IMR-90 (cell line): ENCODE data around the gene BUB1. TPM values are rescaled to one million over a fixed set of nuclear protein-coding genes. Genes with fewer than 3 reads are reported as not detected.
A peak's percentile ranks its signal among the peaks of the same experiment; 100 is the strongest.

Source experiments
- ATAC-seq: fragments of 200-7000 bp; cut with Tn5 transposase; 2 replicates; pipeline ENCODE4 v1.9.1; 2020; ENCODE audit warnings: low read depth, mild to moderate bottlenecking, moderate library complexity
- BruUV-seq: library from RNA; stranded (reverse); fragments of 400-500 nt; replicated peaks from 2 replicates; lab custom pipeline; 2021; lab: Mats Ljungman, UMichigan
- CTCF ChIA-PET: fragments of 300-600 bp; formaldehyde crosslinking; extraction: SDS; loops from one replicate; lab custom pipeline; 2021; ENCODE audit warnings: antibody characterized with exemption; lab: Yijun Ruan, JAX
- POLR2A ChIA-PET: fragments of 300-600 bp; sonication (Branson Sonifier 250); formaldehyde crosslinking; loops from one replicate; lab custom pipeline; 2022; ENCODE audit warnings: antibody characterized with exemption; ENCODE audit not compliant: unreplicated experiment; lab: Charles Lee
- DNase-seq: peaks from one replicate; pipeline ENCODE4 v3.0.0; 2013
- H2AFZ ChIP-seq: replicated peaks from 2 replicates; pipeline ENCODE3; 2013; ENCODE audit warnings: low read length, mild to moderate bottlenecking; ENCODE audit not compliant: poor library complexity
- H2AK5ac ChIP-seq: 2 replicates; pipeline ENCODE4 v1.6.1; 2013; ENCODE audit warnings: low read depth, low read length, inconsistent platforms
- H2AK9ac ChIP-seq: replicated peaks from 2 replicates; pipeline ENCODE3; 2013; ENCODE audit warnings: mild to moderate bottlenecking, low read depth, low read length, moderate library complexity; ENCODE audit not compliant: poor library complexity
- H2BK120ac ChIP-seq: 2 replicates; pipeline ENCODE4 v1.6.1; 2013; ENCODE audit warnings: low read depth, low read length, inconsistent platforms
- H2BK15ac ChIP-seq: 3 replicates; pipeline ENCODE4 v1.6.1; 2013; ENCODE audit warnings: low read depth, low read length, inconsistent platforms
- H2BK20ac ChIP-seq: 2 replicates; pipeline ENCODE4 v1.6.1; 2013; ENCODE audit warnings: low read depth, mild to moderate bottlenecking, inconsistent platforms, low read length, moderate library complexity
- H2BK5ac ChIP-seq: 2 replicates; pipeline ENCODE4 v1.6.1; 2013; ENCODE audit warnings: mild to moderate bottlenecking, low read depth, low read length, inconsistent platforms; ENCODE audit not compliant: poor library complexity, severe bottlenecking
- H3K14ac ChIP-seq: replicated peaks from 2 replicates; pipeline ENCODE4 v1.6.1; 2013; ENCODE audit warnings: low read depth, low read length, inconsistent platforms
- H3K18ac ChIP-seq: 2 replicates; pipeline ENCODE4 v1.6.1; 2013; ENCODE audit warnings: low read depth, low read length, control low read depth
- H3K23ac ChIP-seq: 2 replicates; pipeline ENCODE4 v1.6.1; 2013; ENCODE audit warnings: low read depth, low read length, inconsistent platforms
- H3K27ac ChIP-seq: 2 replicates; pipeline ENCODE4 v1.5.1; 2013; ENCODE audit warnings: mild to moderate bottlenecking, control low read depth, low read length; ENCODE audit not compliant: insufficient read depth
- H3K27me3 ChIP-seq: 2 replicates; pipeline ENCODE4 v1.6.1; 2013; ENCODE audit warnings: low read length; ENCODE audit not compliant: control insufficient read depth, insufficient read depth
- H3K36me3 ChIP-seq: 2 replicates; pipeline ENCODE4 v1.6.1; 2013; ENCODE audit warnings: low read length, mixed read lengths; ENCODE audit not compliant: control insufficient read depth, insufficient read depth
- H3K4ac ChIP-seq: 2 replicates; pipeline ENCODE4 v1.6.1; 2013; ENCODE audit warnings: low read depth, low read length, inconsistent platforms
- H3K4me1 ChIP-seq: 2 replicates; pipeline ENCODE4 v1.6.1; 2013; ENCODE audit warnings: low read length, mixed read lengths; ENCODE audit not compliant: control insufficient read depth, insufficient read depth
- H3K4me2 ChIP-seq: 2 replicates; pipeline ENCODE4 v1.6.1; 2013; ENCODE audit warnings: low read depth, mild to moderate bottlenecking, control low read depth, low read length, moderate library complexity
- H3K4me3 ChIP-seq: 2 replicates; pipeline ENCODE4 v1.5.1; 2013; ENCODE audit warnings: low read depth, mild to moderate bottlenecking, control low read depth, low read length, moderate library complexity; ENCODE audit not compliant: insufficient read depth
- H3K56ac ChIP-seq: 2 replicates; pipeline ENCODE4 v1.6.1; 2013; ENCODE audit warnings: low read length, inconsistent platforms; ENCODE audit not compliant: insufficient read depth; ENCODE audit errors: extremely low read depth
- H3K79me1 ChIP-seq, 2 experiments: 2 replicates each; pipeline ENCODE4 v1.6.1; 2013; ENCODE audit warnings: low read length in 2 of 2, inconsistent platforms in 1 of 2, low read depth in 1 of 2
- H3K9ac ChIP-seq: 2 replicates; pipeline ENCODE4 v1.6.1; 2013; ENCODE audit warnings: low read depth, low read length, control low read depth
- H3K9me1 ChIP-seq: 2 replicates; pipeline ENCODE4 v1.6.1; 2013; ENCODE audit warnings: low read length, inconsistent platforms; ENCODE audit not compliant: insufficient read depth
- H3K9me3 ChIP-seq: 2 replicates; pipeline ENCODE4 v1.6.1; 2013; ENCODE audit warnings: low read length; ENCODE audit not compliant: control insufficient read depth, insufficient read depth
- H4K20me1 ChIP-seq: 2 replicates; pipeline ENCODE4 v1.6.1; 2013; ENCODE audit warnings: low read length, inconsistent platforms; ENCODE audit not compliant: insufficient read depth
- H4K5ac ChIP-seq: 2 replicates; pipeline ENCODE4 v1.6.1; 2013; ENCODE audit warnings: mild to moderate bottlenecking, low read depth, low read length, control low read depth
- H4K8ac ChIP-seq, 2 experiments: 2 replicates each; pipeline ENCODE4 v1.6.1; 2013; ENCODE audit warnings: low read depth in 2 of 2, low read length in 2 of 2, control low read depth in 1 of 2, inconsistent platforms in 1 of 2
- H4K91ac ChIP-seq: 2 replicates; pipeline ENCODE4 v1.6.1; 2013; ENCODE audit warnings: low read depth, low read length, inconsistent platforms; ENCODE audit not compliant: insufficient read depth
- MAZ ChIP-seq: IDR thresholded peaks from 2 replicates; pipeline ENCODE4 v1.6.1; 2012; ENCODE audit warnings: low read depth, mild to moderate bottlenecking, low read length, improper control_type of control experiment, moderate library complexity, borderline replicate concordance
- RAD21 ChIP-seq: IDR thresholded peaks from 2 replicates; pipeline ENCODE4 v1.6.1; 2012; ENCODE audit warnings: low read length, improper control_type of control experiment
- WGBS, 2 experiments: methylation state at CpG; one replicate each; pipeline versions ENCODE4 v1.1.5 to v1.1.7; 2013; ENCODE audit warnings: missing lambda C conversion rate in 2 of 2; ENCODE audit not compliant: insufficient read length in 1 of 2; ENCODE audit errors: extremely low coverage in 2 of 2; 5-methylcytosine and 5-hydroxymethylcytosine counted together
- dilution Hi-C: fragments of 300-500 bp; cut with HindIII; formaldehyde crosslinking; loops from one replicate; pipeline ENCODE4 v1.14.3; 2018; ENCODE audit warnings: low sequenced_read_pairs; ENCODE audit not compliant: unreplicated experiment
- in situ Hi-C: fragments of 300-500 bp; cut with MboI; formaldehyde crosslinking; loops from 3 replicates; pipeline ENCODE4 v1.14.3; 2019; ENCODE audit warnings: low sequenced_read_pairs, inconsistent platforms, mixed read lengths
- intact Hi-C: fragments of 100-400 bp; cut with micrococcal nuclease; formaldehyde crosslinking; loops from 2 replicates; pipeline ENCODE4 v1.10.0; 2022
- polyA plus RNA-seq, 3 experiments: library from polyadenylated mRNA; depleted of rRNA; stranded (reverse); fragments of >200 nt; gene quantifications; 2 replicates each; pipeline ENCODE4 v1.2.3, GENCODE V29; 2012; ENCODE audit warnings: low replicate concordance in 1 of 3
- total RNA-seq: library from RNA; depleted of rRNA; stranded (reverse); fragments of >200 nt; gene quantifications from 2 replicates; pipeline ENCODE4 v1.2.3, GENCODE V29; 2012

BUB1 gene
- total and polyA plus RNA-seq, 2 of the 4 experiments (the other 2 are of a cell fraction), result 19.6 to 43.4 TPM

DNA sequence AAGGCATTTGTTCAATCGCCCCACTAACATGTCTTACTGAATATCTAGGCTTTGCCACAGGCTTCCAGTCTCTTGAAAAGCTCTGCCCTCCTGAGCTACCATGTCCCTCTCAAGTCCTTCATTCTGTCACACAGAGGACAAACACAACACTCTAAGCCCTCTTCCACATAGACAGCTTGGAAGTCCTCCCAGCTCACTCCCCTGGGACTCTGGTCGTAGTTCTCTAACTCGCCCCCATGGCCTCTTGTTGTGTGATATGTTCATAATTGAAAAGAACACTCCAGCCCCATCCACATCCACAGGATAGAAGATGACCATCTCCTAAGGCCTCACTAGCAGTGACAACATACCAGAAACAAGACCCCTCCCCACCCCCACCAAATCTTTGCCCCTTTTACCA lies 37.9 kb downstream of the BUB1 start:
- peaks cover 7 to 14% of the 10 kb centered on the region in 2 experiments for H3K79me1 ChIP-seq
- no peak overlapping the region for H2BK5ac ChIP-seq
- no TSS peak for BruUV-seq
- H2AFZ ChIP-seq, result peak overlapping the region; percentile 21
- ChIA-PET CTCF (no interaction called here), POLR2A (no interaction called here)
- H2BK20ac ChIP-seq, result no peak overlapping the region
- H4K91ac ChIP-seq, result no peak overlapping the region
- TF ChIP-seq MAZ, result no peak
- TF ChIP-seq RAD21, result no peak
- H3K4me2 ChIP-seq, result no peak overlapping the region
- H4K8ac ChIP-seq, result no peak overlapping the region
- H3K56ac ChIP-seq, result no peak overlapping the region
- H2BK15ac ChIP-seq, result no peak overlapping the region
- dilution Hi-C loops (no loop called here), in situ Hi-C loops (no loop called here), intact Hi-C loops (no loop called here)
- H4K20me1 ChIP-seq, result no peaks in the 10 kb centered on the region
- no peak overlapping the region for H2BK120ac ChIP-seq
- H3K9ac ChIP-seq, result no peak overlapping the region
- no peak for DNase-seq
- no peak overlapping the region for H4K5ac ChIP-seq
- H3K4ac ChIP-seq, result no peak overlapping the region
- no peak overlapping the region for H2AK9ac ChIP-seq
- H3K36me3 ChIP-seq, result peaks cover 4% of the 10 kb centered on the region; the same call in 1 of the 2 replicates
- no peaks in the 10 kb centered on the region for H3K27me3 ChIP-seq
- H2AK5ac ChIP-seq, result no peak overlapping the region
- H3K27ac ChIP-seq, result no peak overlapping the region
- no peak for ATAC-seq
- no peak overlapping the region for H3K18ac ChIP-seq
- 100% methylated on average over 1 of the region's 3 CpGs; no CpG with 5 or more reads in 1 of the 2 experiments for WGBS, 2 experiments
- no peak overlapping the region for H3K23ac ChIP-seq
- no peak overlapping the region for H3K14ac ChIP-seq
- H3K9me1 ChIP-seq, result no peaks in the 10 kb centered on the region; the same call in 1 of the 2 replicates
- H3K4me3 ChIP-seq, result no peak overlapping the region
- no peaks in the 10 kb centered on the region for H3K9me3 ChIP-seq
- no peaks in the 10 kb centered on the region for H3K4me1 ChIP-seq
